ENCODE results near the gene NCR2.

- TF ChIP-seq THRA (IDR thresholded peaks at IDR 0.05) (no peak), RBM17 (IDR thresholded peaks at IDR 0.05; ENCODE audit: borderline replicate concordance, low read depth, low read length) (no peak), BRF2 (IDR thresholded peaks at IDR 0.05; ENCODE audit: borderline replicate concordance, insufficient read depth, insufficient read length) (no peak), CTCF (IDR thresholded peaks at IDR 0.05 in 2 of 3, conservative IDR thresholded peaks at IDR 0.05 in 1 of 3; ENCODE audit: insufficient read depth in 2 of 3, low read depth in 1 of 3, low read length in 3 of 3) (no peak), ZNF174 (CRISPR knock-in tag; IDR thresholded peaks at IDR 0.05) (no peak), MIER1 (IDR thresholded peaks at IDR 0.05; ENCODE audit: low read depth) (no peak), BHLHE40 (IDR thresholded peaks at IDR 0.05; ENCODE audit: low read length) (no peak), SRSF1 (IDR thresholded peaks at IDR 0.05; ENCODE audit: low read depth, low read length) (no peak), EP300 (IDR thresholded peaks at IDR 0.05; ENCODE audit: low read length) (no peak), MYNN (IDR thresholded peaks at IDR 0.05) (no peak), MYNN (CRISPR knock-in tag; IDR thresholded peaks at IDR 0.05) (no peak)
These were observed 17.0 kb downstream of the NCR2 start for GRCh38 chr6:41352396-41352795.
